HG02884 (cell line): ENCODE measurements around the gene MAP4.
"Not testable (repeated sequence)": the region's sequence is repeated elsewhere in the genome, so short reads cannot be mapped to it uniquely, and the experiment has no call there.

Experiments
- ATAC-seq: cut with Tn5 transposase; IDR thresholded peaks from one replicate; pipeline ENCODE4 v1.9.1; 2021; ENCODE audit warnings: mild to moderate bottlenecking, moderate library complexity; ENCODE audit not compliant: unreplicated experiment

The MAP4 gene

DNA sequence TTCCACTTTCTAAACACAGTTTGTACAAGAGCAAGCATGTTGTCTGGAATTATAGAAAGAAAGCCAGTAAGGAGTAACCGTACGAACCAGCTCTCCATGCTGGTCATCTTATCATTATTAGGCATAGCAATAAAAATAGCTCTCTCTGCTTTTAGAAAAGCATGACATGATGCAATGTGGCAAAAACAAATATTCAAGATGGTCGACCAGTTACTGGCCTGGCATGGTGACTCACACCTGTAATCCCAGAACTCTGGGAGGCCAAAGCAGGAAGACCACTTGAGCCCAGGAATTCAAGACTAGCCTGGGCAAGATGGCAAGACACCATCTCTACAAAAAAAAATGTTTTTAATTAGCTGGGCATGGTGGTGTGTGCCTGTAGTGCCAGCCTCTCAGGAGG lies 2.6 kb upstream of the MAP4 start:
- no peak for ATAC-seq

DNA sequence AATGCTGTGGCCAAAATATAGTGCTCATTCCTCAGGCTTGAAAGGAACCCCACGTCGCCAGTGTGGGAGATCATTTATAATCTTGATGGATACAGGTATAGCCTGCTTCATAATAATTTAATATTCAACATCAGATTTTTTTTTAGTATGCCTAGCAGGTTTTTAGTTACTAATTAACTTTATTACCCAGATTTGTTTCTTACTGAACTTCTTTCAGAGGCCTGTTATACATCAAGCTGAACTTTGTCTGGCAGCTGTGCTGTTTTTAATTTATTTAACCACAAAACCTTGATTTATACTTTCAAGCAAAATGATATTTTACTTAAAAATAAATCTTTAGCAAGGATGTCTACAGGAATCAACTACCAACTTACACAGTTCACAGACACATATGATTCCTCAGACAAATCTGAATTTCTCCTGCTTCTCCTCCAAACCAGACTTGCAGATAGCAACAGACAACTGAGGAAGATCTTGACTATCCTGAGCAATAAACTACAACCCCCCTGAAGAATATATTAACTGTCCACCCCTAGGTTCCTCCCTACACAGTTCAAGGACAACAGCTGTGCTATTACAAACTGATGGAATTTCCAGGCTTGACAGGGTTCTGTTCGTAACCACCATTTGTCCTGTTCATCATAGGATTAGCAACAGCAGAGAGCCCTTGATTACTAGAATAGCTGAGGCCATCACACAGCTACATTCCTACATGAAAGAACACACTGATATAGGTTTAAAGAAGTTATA lies 610 bp downstream of the MAP4 start:
- ATAC-seq = no peak

DNA sequence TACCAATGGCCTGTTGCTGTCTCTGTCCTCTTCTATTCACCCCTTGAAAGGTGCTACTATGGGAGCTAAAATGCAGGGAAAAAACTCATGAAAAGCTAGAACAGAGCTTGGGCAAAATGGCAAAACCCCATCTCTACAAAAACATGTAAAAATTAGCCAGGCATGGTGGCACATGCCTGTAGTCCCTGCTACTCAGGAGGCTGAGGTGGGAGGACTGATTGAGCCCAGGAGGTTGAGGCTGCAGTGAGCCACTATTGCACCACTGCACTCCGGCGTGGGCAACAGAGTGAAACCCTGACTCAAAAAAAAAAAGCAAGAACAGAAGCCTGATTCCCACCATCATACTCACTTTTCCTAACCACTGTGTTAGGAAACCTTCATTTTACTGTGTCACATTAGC lies 1.9 kb downstream of the MAP4 start:
- no peak for ATAC-seq

DNA sequence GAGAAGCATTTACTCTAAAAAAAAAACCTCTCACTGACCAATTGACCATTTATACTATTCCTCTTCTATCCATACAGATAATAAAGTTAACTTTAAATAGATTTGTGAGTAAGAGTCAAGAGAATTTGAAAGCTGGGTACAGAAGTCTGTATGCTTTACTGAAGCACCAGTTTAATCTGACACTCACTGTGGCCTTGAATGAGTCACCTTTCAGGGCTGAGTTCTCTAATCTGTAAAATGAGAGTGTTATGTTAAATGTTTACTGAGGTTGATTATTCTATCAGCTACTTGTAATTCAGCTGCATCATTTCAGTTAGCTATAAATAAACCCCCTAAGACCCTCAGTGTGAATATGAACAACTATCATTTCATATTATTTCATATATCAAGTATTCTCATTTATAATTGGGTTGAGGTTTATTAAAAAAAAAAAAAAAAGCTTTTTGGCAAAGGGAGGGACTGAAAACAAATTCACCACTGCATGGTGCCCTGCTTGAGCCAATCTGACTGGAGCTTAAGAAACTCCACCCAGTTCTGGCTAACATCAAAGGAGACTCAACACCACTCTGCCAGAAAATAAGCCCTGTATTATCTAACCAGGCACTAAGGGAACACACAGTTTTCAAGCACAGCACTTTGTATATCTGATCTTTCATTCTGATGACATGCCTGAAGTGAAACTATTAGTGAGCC lies 2.8 kb downstream of the MAP4 start:
- no peak for ATAC-seq

GRCh38 chr3:48012659-48013058 lies 3.6 kb downstream of the MAP4 start:
- ATAC-seq = no peak

GRCh38 chr3:48008066-48008465 lies 8.2 kb downstream of the MAP4 start:
- not testable (repeated sequence) for ATAC-seq

DNA sequence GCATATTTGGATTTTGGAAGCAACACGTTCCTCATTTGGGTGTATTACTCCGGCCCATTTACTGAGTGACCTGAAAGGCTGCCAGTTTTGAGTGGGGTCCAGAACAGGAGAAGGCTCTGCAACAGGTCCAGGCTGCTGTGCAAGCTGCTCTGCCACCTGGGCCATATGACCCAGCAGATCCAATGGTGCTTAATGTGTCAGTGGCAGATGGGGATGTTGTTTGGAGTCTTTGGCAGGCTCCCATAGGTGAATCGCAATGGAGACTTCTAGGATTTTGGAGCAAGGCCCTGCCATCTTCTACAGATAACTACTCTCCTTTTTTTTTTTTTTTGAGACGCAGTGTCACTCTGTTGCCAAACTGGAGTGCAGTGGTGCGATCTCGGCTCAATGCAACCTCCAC lies 8.9 kb downstream of the MAP4 start:
- ATAC-seq = not testable (repeated sequence)

- not testable (repeated sequence) for ATAC-seq
Measured at GRCh38 chr3:48006794-48007193, 9.4 kb downstream of the MAP4 start.

DNA sequence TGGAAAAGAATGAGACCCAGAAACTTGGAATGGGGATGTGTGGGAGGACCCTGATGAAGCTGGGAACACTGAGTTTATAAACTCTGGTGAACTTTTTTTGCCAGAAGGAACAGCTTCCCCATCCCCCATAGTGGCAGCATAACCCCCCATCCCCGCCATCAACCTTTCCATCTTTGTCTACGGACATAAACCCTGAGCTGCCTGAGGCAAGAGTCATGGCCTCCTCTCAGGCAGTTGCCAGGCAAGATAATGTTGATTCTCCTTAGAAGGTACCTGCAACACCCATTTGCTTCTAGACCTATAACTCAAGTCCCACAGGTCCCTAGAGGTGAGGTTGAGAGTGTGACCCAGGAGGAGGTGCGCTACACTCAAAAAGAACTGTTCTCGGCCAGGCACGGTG lies 11.5 kb downstream of the MAP4 start:
- no peak for ATAC-seq

- no peak for ATAC-seq
Measured at GRCh38 chr3:48002787-48003186, 13.4 kb downstream of the MAP4 start.

- ATAC-seq = no peak
Measured at GRCh38 chr3:48001991-48002390, 14.2 kb downstream of the MAP4 start.

DNA sequence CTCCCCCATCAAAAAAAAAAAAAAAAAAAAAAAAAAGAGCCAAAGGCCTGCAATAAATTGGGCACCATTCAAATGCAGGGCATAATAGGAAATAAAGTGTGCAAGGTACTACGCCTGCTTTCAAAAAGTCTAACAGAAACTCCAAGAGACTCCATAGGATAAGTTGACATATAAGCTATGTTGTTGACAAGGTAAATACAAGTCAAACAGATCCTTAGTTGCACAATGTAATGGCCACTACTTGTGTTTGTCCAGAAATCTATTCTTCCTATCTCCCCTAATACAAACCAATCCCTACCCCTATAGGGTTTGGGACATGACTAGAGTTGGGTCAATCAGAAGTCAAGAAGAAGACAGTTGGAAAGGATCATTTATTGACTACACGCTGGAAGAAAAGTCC lies 16.0 kb downstream of the MAP4 start:
- no peak for ATAC-seq

DNA sequence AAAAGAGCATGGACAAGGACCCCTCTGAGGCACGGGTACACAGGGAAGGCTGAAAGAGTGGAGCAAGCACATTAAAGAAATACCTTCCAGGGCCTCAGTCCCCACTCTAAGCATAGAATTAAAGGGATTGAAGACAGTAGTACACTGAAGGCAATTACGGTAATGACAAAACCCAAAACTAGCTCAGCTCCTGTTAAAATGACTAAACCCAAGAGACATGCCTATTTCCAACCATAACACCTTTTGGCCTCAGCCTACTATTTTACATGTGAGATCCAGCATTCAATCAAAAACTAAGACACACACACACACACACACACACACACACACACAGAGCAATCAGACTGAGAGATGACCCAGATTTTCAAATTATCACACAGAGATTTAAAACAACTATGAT lies 19.8 kb downstream of the MAP4 start:
- no peak for ATAC-seq

- ATAC-seq = no peak
Measured at GRCh38 chr3:47994180-47994579, 22.0 kb downstream of the MAP4 start.

DNA sequence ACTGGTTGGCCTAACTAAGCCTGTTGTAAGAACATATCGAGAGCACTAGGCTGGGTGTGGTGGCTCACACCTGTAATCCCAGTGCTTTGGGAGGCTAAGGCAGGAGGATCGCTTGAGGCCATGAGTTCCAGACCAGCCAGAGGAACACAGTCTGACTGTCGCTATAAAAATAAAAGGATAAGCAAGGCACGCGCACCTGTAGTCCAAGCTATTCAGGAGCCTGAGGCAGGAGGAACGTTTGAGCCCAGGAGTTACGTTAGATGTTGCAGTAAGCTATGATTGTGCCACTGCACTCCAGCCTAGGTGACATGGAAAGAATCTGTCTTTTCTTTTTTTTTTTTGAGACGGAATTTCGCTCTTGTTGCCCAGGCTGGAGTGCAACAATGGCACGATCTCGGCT lies 24.9 kb downstream of the MAP4 start:
- no peak for ATAC-seq

DNA sequence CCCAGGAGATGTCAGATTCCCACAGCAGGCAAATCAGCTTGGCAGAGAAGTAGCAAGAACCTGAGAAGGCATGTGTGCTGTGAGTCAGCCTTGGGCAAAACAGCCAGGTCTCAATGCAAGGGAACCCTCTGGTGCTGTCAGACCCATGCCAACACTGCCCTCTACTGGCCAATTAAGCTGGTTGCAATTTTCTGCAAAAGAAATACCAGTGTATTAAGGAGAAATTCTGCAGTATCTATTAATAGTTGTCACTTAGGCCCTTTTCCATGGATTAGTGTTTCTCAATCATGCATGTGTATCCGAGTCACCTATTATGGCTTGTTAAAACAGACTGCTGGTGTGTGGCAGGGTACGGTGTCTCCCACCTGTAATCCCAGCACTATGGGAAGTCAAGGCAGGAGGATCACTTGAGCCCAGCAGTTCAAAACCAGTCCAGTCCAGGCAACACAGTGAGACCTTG lies 26.2 kb downstream of the MAP4 start:
- no peak for ATAC-seq

DNA sequence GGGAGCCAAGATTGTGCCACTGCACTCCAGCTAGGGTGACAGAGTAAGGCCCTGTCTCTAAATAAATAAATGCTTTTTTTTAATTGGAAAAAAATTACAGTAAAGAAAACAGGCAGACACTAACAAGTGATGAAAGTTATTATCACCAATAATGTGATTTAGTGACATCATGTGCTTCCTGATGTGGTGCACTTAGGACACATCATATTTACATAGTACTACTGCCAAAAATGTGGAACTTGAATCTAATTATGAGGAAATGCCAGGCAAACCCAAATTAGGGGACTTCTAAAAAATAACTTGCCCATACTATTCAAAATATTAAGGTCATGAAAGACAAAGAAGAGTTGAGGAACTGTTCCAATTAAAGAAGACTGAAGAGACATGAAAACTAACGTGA lies 30.8 kb downstream of the MAP4 start:
- no peak for ATAC-seq

DNA sequence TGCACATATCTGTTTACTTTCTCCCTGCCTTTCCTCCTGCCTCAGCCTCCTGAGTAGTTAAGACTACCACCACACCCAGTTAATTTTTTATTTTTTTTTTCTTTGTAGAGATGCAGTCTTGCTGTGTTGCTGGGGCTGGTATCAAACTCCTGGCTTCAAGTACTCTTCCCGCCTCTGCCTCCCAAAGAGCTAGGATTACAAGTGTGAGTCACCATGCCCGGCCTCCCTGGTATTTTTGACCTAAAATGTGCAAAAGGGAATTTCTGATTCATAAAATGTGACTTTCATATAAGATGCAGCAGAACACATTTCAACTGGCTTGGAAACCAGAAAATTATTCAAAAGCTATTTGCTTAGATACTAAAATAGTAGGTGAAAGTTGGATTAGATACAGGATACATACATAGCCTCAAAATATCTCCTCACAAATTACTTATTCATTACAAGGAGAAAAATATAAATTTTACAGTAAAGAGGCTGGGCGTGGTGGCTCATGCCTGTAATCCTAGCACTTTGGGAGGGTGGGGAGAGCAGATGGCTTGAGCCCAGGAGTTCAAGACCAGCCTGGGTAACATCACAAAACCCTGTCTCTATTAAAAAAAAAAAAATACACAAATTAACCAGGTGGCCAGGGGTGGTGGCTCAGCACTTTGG lies 32.0 kb downstream of the MAP4 start:
- ATAC-seq = no peak

- ATAC-seq = no peak
Measured at GRCh38 chr3:47980795-47981194, 35.4 kb downstream of the MAP4 start.

GRCh38 chr3:47979070-47979469 lies 37.1 kb downstream of the MAP4 start:
- ATAC-seq = no peak

DNA sequence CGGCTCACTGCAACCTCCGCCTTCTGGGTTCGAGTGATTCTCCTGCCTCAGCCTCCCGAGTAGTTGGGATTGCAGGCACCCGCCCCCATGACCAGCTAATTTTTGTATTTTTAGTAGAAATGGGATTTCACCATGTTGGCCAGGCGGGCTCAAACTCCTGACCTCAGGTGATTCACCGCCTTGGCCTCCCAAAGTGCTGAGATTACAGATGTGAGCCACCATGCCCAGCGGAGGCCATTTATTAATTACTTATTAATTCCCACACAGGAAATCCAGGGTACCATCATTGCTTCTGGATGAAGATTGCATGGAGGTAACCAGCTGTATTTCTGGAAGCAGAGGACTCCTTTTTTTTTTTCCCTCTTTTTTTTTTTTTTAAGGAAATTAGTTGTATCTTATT lies 37.8 kb downstream of the MAP4 start:
- ATAC-seq = no peak

DNA sequence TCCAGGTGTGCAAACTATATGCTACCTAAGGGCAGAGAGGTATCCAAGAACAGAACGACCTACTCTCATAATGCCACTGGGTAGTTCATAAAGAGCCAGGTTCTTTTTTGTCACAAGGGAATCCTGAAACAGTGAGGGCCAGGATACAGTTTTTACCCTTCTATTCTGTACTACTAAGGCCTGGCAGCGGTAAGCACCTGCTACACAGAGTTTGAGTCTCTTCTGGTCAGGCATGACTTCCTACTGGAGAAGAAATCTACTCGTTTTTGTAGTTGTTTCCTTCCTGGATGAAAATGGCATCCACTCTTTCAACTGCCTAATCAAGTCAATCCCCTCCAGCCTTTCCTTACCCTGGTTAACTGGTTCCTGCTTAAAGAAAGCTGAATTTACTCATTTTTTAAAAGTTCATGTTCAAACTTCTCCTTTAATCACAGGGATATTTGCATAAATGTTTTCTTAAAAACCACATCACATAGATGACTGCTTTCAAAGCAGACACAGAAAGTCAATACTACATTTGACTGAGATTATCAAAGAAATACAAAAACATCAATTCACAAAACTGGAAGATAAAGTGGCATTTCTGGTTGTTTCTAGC lies 40.0 kb downstream of the MAP4 start:
- no peak for ATAC-seq
